Central memory CD4-positive, alpha-beta T cell (primary cell): Measurements from ENCODE around the gene OR2V1.
"Not testable (repeated sequence)": the region's sequence is repeated elsewhere in the genome, so short reads cannot be mapped to it uniquely, and the experiment has no call there.

Experiments used
- DNase-seq: peaks from one replicate; pipeline ENCODE4 v3.0.0; 2022

Gene OR2V1

DNA sequence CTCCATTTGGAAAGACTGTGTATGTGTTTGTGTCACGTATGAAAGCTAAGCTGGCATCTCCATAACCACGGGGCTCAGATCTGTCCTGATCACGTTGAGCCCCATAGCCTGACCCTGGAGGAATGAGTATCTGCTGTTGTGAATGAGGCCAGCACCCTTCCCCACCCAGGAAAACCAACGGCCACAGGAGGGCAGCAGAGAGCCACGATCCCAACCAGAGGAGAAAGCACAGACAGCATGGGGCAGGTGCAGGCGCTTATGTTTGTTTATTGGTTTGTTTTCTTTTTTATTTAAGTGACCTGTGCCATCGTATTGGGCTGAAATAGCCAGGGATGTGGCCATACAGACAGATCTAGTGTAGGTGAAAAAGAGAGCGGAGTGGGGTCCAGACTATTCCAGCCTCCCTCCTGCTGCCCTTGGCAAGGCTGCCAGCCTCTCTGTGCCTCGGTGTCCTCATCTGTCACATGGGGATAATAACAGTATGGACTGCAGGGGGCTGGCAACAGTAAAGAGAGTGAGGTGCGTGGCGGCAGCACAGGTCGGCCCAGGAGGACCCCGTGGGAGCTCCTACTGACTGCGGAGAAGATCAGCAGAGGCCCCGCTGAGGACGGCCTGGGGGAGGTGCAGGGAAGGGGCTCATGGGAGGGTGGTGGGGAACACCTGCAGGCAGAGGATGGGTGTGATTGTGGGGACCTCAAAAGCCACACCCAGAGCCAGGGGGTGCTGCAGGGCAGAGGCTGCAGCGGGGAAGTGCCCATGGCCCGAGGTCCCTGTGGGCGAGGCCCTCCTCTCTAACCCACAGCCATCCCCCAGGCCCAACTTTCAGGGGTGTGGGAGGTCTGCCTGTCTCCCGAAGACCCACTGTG, 28.6 kb upstream of the OR2V1 start:
- DNase-seq, result peak; percentile 83

- no peak for DNase-seq
Observed at GRCh38 chr5:181158869-181159268, 27.9 kb upstream of the OR2V1 start.

DNA sequence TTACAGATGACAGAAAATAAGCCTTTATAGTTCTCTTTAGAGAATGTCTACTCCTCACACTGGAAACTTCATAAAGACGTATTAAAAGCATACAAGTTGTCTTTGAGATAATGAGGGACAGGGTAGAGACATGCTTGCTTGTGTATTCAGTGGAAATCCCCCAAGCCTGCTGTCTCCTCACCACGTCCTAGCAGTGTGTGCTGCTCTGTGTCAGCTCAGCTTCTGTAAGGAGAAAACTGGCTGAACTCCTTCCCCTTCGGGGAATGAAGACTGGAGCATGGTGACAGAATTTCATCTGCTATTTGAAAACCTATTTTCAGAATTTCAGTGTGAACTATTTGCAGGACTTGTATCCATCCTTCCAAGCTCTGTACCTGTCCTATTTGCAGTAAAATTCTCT, 25.8 kb upstream of the OR2V1 start:
- no peak for DNase-seq

DNA sequence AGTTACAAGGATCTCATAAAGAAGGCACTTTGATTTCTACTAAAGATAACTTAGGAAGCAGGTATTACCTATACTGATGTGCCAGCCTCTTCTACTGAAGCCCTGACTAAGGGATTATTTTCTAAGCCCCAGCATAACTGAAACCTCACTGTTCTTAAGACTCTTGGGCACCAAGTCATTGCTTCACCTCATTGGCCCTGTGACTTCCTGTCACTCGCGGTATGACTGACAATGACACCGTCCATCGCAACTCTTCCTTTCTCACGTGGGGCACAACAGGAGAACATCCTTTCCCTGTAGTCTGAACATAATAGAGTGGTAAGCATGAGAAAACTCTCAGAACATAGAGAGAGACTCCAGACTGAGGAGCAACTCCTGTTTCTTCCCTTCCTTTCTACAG, 22.8 kb upstream of the OR2V1 start:
- DNase-seq, result no peak

- no peak for DNase-seq
Observed at GRCh38 chr5:181152406-181152805, 21.4 kb upstream of the OR2V1 start.

DNA sequence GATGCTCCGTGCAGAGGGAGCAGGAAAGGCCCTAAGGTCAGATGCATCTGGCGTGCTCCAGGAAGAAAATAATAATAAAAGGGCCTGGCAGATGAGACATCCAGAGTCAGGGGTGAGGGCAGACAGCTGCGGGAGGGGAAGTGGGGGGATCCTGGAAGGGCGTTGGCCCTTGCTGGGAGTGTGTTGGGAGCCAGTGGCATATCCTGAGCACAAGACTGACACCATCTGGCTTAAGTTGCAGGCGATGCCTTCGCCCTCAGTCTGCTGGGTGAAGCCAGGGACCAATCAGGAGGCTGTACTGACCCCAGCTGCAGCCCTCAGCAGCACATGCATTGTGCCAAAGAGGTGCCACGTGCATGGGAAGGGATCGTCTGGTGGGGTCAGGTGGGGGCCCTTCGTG, 20.2 kb upstream of the OR2V1 start:
- no peak for DNase-seq

GRCh38 chr5:181149806-181150733, 19.1 kb upstream of the OR2V1 start:
- no peak for DNase-seq

DNA sequence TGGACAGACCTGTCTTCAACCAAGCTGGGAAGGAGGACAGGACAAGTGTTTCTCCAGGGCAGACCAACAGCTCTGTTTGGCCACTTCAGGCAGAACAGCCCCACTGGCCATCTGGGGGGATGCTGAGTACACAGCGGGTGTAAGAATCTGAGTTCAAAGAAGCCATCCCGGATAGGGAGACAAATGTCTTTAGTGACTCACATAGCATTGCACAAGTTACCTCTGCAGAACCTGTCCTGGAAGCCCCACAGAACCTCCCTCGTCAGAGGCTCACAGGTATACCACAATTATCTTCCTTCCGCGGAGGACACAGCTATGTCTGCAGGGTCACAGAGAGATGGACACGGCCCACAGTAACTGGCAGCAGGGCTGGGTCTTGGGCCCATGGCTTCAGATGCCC, 18.4 kb upstream of the OR2V1 start:
- no peak for DNase-seq

GRCh38 chr5:181146927-181147636, 16.1 kb upstream of the OR2V1 start, which contains the start of gene OR2V2:
OR2V2 (plus strand) TSS chr5:181147586; CDS start chr5:181154943, 7,357 bp downstream.
- not testable (repeated sequence) for DNase-seq

DNA sequence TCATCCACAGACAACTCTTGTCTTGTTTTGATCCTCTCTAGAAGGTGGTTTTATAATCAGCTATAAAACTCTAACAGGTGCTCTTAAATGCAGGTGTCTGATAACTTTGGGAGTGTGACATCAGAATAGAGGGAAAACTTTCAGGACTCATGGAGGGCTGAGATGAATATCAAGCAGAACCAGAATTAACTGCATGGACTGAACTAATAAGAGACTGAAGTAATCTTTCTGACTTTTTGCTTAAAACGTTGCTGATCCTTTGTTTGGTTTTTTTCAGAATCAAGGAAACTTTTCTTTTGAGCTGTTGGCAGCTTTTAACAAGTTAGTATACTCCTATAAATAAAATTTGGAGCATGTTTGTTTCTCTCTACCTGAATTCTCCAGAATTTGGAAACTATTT, 14.2 kb upstream of the OR2V1 start:
- DNase-seq, result no peak

- DNase-seq, result no peak
Observed at GRCh38 chr5:181142054-181142453, 11.1 kb upstream of the OR2V1 start.

- no peak for DNase-seq
Observed at GRCh38 chr5:181140766-181141165, 9.8 kb upstream of the OR2V1 start.

DNA sequence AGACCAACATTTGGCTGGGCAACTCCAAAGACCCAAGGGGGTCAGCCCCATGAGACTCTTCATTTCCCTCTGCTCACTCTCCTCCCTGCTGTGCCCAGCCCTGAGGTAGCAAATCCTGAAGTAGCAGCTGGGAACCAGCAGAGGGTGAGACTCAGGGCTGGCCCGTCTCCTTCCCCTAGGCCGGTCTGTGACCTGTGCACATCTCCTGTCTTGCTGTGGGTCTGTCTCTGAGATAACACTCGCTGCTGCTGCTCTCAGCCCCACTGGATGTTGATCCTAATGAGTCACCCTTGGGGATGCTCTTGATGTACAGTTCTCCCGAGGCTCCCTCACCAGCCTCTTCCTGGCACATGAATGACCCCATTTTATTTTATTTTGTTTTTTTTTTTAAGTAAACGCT, 7.3 kb upstream of the OR2V1 start:
- DNase-seq, result no peak

GRCh38 chr5:181136361-181136955, 5.5 kb upstream of the OR2V1 start:
- no peak for DNase-seq

- DNase-seq, result no peak
Observed at GRCh38 chr5:181134259-181134658, 3.3 kb upstream of the OR2V1 start.

DNA sequence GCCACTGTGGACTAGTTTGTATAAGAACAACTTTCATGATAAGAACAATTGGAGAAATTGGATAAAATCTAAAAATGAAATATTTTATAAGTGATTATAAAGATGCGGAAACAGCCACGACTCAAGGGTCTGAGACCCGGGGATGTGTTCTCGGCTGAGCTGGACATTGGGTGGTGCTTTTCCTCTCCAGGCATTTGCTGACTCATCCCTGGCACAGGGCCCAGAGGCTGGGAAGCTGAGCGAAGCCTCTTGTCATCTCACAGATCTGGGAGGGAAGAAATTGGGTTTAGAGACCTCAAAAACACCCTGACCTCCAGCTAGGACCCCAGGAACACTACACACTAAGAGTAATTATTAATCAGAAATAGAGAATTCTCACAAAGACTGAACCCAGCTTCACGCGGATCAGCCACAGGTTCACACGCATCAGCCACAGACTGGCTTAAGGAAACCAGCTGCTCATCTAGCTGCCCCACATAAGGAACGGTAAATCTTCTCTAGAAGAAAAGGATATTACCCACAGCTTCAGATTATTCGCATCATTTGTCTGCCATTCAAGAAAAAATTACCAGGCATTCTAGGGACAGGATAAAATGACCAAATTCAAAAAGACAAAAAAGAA, 2.8 kb upstream of the OR2V1 start:
- DNase-seq, result no peak

GRCh38 chr5:181133083-181133482, 2.1 kb upstream of the OR2V1 start:
- no peak for DNase-seq

GRCh38 chr5:181131514-181131913, 545 bp upstream of the OR2V1 start:
- DNase-seq, result no peak

GRCh38 chr5:181130081-181130480, 888 bp downstream of the OR2V1 start:
- not testable (repeated sequence) for DNase-seq

DNA sequence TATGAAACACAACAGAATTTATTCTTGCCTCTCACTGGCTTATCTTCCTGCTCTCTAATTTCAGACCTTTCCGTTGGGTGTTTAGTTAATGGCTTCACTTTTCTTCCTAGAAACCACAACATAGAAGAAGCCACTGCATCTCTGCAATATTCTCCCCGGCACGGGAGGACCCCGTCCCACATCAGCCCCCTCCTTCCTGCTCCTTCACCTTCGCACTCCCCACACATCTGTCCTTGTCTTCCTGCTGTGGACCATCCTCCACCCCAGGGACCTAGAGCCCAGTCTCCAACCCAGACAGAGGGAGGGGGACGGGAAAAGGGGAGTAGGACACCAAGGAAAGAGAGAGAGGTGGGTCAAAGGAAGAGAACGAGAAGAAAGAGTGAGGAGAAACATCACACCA, 1.4 kb downstream of the OR2V1 start:
- no peak for DNase-seq

GRCh38 chr5:181127907-181128626, 2.9 kb downstream of the OR2V1 start:
- DNase-seq, result no peak
